ENCODE data around the gene FAM174C.

FAM174C gene

GRCh38 chr19:1275260-1275975, at the start of gene FAM174C:
Gene FAM174C (plus strand): TSS chr19:1275530. CDS start chr19:1275550, 20 bp downstream.
- DNase-seq: peak; percentile 99

GRCh38 chr19:1226227-1226518, 49.2 kb upstream of the FAM174C start:
- DNase-seq: no peak

- DNase-seq: no peak
Measured at GRCh38 chr19:1226522-1227303, 48.6 kb upstream of the FAM174C start.

GRCh38 chr19:1227304-1228054, 47.9 kb upstream of the FAM174C start:
- no peak for DNase-seq

- DNase-seq: no peak
Measured at GRCh38 chr19:1228161-1228957, 47.0 kb upstream of the FAM174C start.

- no peak for DNase-seq
Measured at GRCh38 chr19:1229056-1229923, 46.0 kb upstream of the FAM174C start.

GRCh38 chr19:1229924-1230782, 45.2 kb upstream of the FAM174C start:
- DNase-seq: no peak

- DNase-seq: no peak
Measured at GRCh38 chr19:1230783-1231489, 44.4 kb upstream of the FAM174C start.

GRCh38 chr19:1231729-1232637, 43.3 kb upstream of the FAM174C start:
- DNase-seq: no peak

- no peak for DNase-seq
Measured at GRCh38 chr19:1232652-1233072, 42.7 kb upstream of the FAM174C start.

GRCh38 chr19:1233115-1233667, 42.1 kb upstream of the FAM174C start:
- DNase-seq: no peak

- DNase-seq: no peak
Measured at GRCh38 chr19:1234051-1234954, 41.0 kb upstream of the FAM174C start.

GRCh38 chr19:1234955-1235380, 40.4 kb upstream of the FAM174C start:
- DNase-seq: no peak

GRCh38 chr19:1235625-1236538, 39.4 kb upstream of the FAM174C start:
- DNase-seq: no peak

- DNase-seq: no peak
Measured at GRCh38 chr19:1236576-1236975, 38.8 kb upstream of the FAM174C start.

- no peak for DNase-seq
Measured at GRCh38 chr19:1237027-1237659, 38.2 kb upstream of the FAM174C start.
